ENCODE measurements around the gene ATOH8.

Gene ATOH8

DNA sequence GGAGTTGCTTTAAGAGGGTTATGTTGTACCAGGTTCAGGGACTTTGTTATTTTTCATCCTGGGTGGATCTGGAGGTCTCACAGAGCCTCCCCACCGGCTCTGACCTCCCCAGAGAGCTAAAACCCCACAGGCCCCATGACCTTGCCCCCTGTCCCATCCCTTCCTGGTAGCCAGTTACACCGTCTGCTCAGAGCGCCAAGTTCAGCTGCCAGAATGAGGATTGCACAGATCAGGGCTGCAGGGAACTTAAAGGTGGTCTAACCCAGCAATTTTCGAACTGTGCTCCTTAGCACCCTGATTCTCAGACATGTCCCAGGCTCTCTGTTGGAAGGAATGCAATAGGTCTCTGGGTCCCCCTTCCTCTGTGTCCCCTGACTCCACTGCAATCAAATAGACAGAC is 32.1 kb downstream of the ATOH8 start:
- Histone ChIP-seq H3K27ac (ENCODE audit: low read length) (no peak overlapping the region), H3K4me1 (ENCODE audit: control insufficient read depth in 1 of 2, insufficient read depth in 2 of 2, low read length in 2 of 2) (peaks cover 5 to 22% of the 10 kb centered on the region in 2 donors), H3K36me3 (ENCODE audit: control insufficient read depth in 1 of 2, insufficient read depth in 2 of 2, low read length in 2 of 2) (no peaks in the 10 kb centered on the region)

DNA sequence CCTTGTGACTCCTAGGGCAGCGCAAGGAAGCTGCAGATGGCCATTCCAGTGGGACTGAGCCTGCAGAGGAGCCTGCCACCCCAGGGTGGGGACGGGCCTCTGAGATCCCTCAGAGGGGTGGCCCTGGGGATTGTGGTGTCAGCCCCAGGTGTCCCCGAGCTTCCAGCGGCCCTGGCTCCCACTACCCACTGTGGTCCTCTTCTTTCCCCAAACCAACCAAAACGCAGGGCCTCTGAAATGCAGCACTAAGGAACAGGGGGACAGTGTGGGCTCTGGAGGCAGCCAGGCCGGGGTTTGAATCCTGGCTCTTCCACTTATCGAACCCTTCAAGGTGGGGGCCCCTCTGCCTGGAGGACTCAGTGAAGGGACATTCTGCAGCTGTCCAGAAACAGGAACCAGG is 32.7 kb downstream of the ATOH8 start:
- Histone ChIP-seq H3K9me3 (ENCODE audit: control insufficient read depth in 1 of 2, low read length in 2 of 2) (no peaks in the 10 kb centered on the region), H3K27me3 (ENCODE audit: low read depth, low read length) (no peaks in the 10 kb centered on the region), H3K4me1 (ENCODE audit: control insufficient read depth in 1 of 2, insufficient read depth in 2 of 2, low read length in 2 of 2) (peaks cover 5 to 22% of the 10 kb centered on the region in 2 donors), H3K4me3 (ENCODE audit: low read depth in 1 of 2, low read length in 2 of 2) (no peak overlapping the region), H3K27ac (ENCODE audit: low read length) (no peak overlapping the region), H3K36me3 (ENCODE audit: control insufficient read depth in 1 of 2, insufficient read depth in 2 of 2, low read length in 2 of 2) (no peaks in the 10 kb centered on the region)

More for the DNA sequence above, 32.1 kb downstream of the ATOH8 start:
- no peak overlapping the region for H3K4me3 ChIP-seq (ENCODE audit: low read depth in 1 of 2, low read length in 2 of 2)
- no peaks in the 10 kb centered on the region for H3K27me3 ChIP-seq (ENCODE audit: low read depth, low read length)
- H3K9me3 ChIP-seq (ENCODE audit: control insufficient read depth in 1 of 2, low read length in 2 of 2) = no peaks in the 10 kb centered on the region

DNA sequence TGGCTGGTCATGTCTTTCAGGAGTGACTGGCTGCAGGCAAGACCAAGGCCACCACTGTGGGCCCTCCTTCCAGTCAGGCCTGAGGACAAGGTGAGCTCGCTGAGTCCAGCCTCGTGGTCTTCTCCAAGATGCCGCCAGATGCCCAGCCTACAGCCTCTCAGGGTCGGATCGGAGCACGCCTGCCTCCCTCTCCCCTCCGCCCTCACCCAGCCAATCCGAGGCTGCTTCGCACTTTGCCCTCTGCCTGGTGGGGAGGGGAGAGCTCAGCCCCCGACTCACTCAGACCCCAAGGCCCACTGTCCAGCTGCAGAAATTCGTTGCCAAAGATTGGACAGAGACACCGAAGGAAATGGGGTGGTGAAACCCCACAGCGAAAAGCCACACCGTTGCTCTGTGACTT is 33.1 kb downstream of the ATOH8 start:
- Histone ChIP-seq H3K4me1 (ENCODE audit: control insufficient read depth in 1 of 2, insufficient read depth in 2 of 2, low read length in 2 of 2) (peaks cover 5 to 22% of the 10 kb centered on the region in 2 donors), H3K27me3 (ENCODE audit: low read depth, low read length) (no peaks in the 10 kb centered on the region), H3K9me3 (ENCODE audit: control insufficient read depth in 1 of 2, low read length in 2 of 2) (no peaks in the 10 kb centered on the region), H3K36me3 (ENCODE audit: control insufficient read depth in 1 of 2, insufficient read depth in 2 of 2, low read length in 2 of 2) (no peaks in the 10 kb centered on the region), H3K27ac (ENCODE audit: low read length) (no peak overlapping the region), H3K4me3 (ENCODE audit: low read depth in 1 of 2, low read length in 2 of 2) (no peak overlapping the region)

DNA sequence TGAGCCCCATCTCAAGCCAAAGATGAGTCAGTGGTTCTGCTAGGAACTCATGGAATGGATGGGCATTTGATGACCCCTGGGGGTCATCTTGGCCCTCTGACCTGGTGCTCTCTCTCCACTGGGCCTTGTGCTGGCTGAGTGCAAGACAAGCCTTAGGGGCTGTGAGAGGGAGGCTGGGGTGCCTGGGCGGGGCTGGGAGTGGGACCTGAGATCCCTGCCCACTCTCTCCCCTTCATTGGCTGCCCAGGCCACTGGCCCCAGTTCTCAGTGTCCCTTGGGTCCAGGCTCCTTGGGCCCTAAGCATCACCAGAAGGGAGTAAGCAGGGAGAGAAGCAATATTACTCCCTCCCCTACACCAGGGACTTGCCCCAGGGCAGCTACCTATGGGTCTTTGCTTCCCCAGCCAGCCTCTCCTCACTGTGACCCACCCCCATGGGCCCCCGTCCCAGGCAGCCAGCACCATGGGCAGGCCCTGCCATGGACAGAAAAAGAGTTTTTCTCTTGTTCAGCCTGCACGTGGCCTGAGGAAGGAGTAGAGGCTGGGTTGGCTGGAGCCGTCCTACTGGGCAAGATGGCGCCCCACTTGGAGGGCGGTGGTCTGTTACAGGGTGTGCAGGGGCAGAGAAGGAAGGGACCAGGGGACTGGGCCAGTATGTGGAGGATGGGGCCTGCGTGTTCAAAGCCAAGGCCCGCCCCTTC is 33.6 kb downstream of the ATOH8 start:
- no peaks in the 10 kb centered on the region for H3K27me3 ChIP-seq (ENCODE audit: low read depth, low read length)
- no peak overlapping the region for H3K4me3 ChIP-seq (ENCODE audit: low read depth in 1 of 2, low read length in 2 of 2)
- no peak overlapping the region for H3K27ac ChIP-seq (ENCODE audit: low read length)
- no peaks in the 10 kb centered on the region for H3K9me3 ChIP-seq (ENCODE audit: control insufficient read depth in 1 of 2, low read length in 2 of 2)
- H3K36me3 ChIP-seq (ENCODE audit: control insufficient read depth in 1 of 2, insufficient read depth in 2 of 2, low read length in 2 of 2) = no peaks in the 10 kb centered on the region
- peaks cover 7 to 26% of the 10 kb centered on the region in 2 donors for H3K4me1 ChIP-seq (ENCODE audit: control insufficient read depth in 1 of 2, insufficient read depth in 2 of 2, low read length in 2 of 2)

DNA sequence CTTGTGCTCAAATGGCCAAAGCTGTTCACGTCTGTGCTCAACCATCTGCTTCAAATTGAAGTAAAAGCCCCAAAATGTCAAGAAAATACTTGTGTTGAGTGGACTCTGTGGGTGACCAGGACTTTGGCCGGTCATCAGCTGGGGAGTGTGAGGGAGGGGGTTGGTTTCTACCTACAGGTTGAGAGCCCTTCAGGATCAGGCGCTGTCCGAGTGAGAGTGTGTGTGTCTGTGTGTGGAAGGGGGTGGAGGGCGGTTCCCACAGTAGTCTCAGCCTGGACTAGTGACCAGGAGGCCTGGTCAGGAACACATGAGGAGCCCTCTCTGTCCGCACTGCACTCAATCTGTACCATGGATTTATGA is 34.2 kb downstream of the ATOH8 start:
- no peaks in the 10 kb centered on the region for H3K9me3 ChIP-seq (ENCODE audit: control insufficient read depth in 1 of 2, low read length in 2 of 2)

DNA sequence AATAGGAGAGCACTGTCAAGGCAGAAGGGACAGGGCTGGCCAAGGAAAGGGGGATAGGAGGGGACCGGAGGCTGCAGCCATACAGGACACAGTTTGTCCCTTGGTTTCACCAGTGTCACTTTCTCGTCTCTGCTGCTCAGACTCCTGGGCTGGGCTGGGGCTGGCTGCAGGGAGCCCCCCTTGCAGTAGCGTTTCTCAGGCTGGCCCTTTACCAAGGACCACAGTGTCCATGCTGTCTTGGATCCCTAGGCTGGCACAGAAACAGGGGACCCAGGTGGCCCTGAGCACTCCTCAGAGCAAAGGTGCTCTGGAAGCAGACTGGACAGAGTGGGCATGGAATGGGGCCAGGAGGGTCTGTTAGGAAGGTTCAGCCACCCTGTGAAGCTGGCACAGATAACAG is 34.8 kb downstream of the ATOH8 start:
- Histone ChIP-seq H3K4me3 (ENCODE audit: low read depth in 1 of 2, low read length in 2 of 2) (no peak overlapping the region), H3K27ac (ENCODE audit: low read length) (no peak overlapping the region), H3K27me3 (ENCODE audit: low read depth, low read length) (no peaks in the 10 kb centered on the region), H3K4me1 (ENCODE audit: control insufficient read depth in 1 of 2, insufficient read depth in 2 of 2, low read length in 2 of 2) (peaks cover 9 to 37% of the 10 kb centered on the region in 2 donors), H3K36me3 (ENCODE audit: control insufficient read depth in 1 of 2, insufficient read depth in 2 of 2, low read length in 2 of 2) (no peaks in the 10 kb centered on the region), H3K9me3 (ENCODE audit: control insufficient read depth in 1 of 2, low read length in 2 of 2) (no peaks in the 10 kb centered on the region)

More for the DNA sequence above, 34.2 kb downstream of the ATOH8 start:
- Histone ChIP-seq H3K36me3 (ENCODE audit: control insufficient read depth in 1 of 2, insufficient read depth in 2 of 2, low read length in 2 of 2) (no peaks in the 10 kb centered on the region), H3K27ac (ENCODE audit: low read length) (no peak overlapping the region), H3K4me3 (ENCODE audit: low read depth in 1 of 2, low read length in 2 of 2) (no peak overlapping the region), H3K27me3 (ENCODE audit: low read depth, low read length) (no peaks in the 10 kb centered on the region), H3K4me1 (ENCODE audit: control insufficient read depth in 1 of 2, insufficient read depth in 2 of 2, low read length in 2 of 2) (peaks cover 9 to 32% of the 10 kb centered on the region in 2 donors)

DNA sequence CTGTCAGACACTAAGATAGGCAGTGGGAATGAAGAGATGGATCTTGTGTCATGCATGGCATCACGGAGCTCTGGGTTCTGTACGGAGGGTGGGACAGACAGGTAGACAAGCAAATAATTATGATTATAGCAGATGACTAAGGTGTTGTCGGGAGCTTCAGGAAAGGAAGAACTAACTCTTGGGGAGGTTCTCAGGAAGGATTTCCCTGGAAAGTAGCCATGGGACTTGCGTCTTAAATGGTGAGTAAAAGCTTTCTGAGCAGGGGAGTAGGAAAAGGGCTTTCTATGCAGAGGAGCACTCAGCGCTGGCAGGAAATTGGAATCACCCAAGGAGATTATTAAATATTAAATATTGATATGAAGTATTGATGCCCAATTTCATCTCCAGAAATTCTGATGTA is 35.5 kb downstream of the ATOH8 start:
- Histone ChIP-seq H3K27ac (ENCODE audit: low read length) (no peak overlapping the region), H3K4me1 (ENCODE audit: control insufficient read depth in 1 of 2, insufficient read depth in 2 of 2, low read length in 2 of 2) (peaks cover 9 to 37% of the 10 kb centered on the region in 2 donors), H3K27me3 (ENCODE audit: low read depth, low read length) (no peaks in the 10 kb centered on the region), H3K9me3 (ENCODE audit: control insufficient read depth in 1 of 2, low read length in 2 of 2) (no peaks in the 10 kb centered on the region), H3K4me3 (ENCODE audit: low read depth in 1 of 2, low read length in 2 of 2) (no peak overlapping the region), H3K36me3 (ENCODE audit: control insufficient read depth in 1 of 2, insufficient read depth in 2 of 2, low read length in 2 of 2) (no peaks in the 10 kb centered on the region)

DNA sequence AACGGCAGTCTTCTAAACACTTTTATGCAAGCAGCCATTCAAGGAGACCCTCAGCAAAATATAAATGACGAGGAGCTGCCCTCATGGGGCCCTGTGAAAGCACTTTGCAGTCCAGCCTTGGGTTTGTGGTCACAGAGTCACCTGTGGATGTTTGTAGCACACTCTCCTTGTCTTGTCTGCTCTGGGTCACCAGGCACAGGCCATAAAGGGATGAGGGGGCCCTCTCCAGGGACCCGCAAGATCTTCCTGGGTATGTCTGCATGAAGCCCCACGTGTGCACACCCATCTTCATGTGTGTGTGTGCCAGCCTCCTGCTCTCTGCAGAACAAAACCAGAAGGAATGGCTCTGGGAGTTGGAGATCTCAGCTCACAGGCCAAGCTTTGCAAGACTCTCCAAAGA is 36.2 kb downstream of the ATOH8 start:
- H3K9me3 ChIP-seq (ENCODE audit: control insufficient read depth in 1 of 2, low read length in 2 of 2) = no peaks in the 10 kb centered on the region
- no peak overlapping the region for H3K4me3 ChIP-seq (ENCODE audit: low read depth in 1 of 2, low read length in 2 of 2)
- H3K27me3 ChIP-seq (ENCODE audit: low read depth, low read length) = no peaks in the 10 kb centered on the region
- H3K4me1 ChIP-seq (ENCODE audit: control insufficient read depth in 1 of 2, insufficient read depth in 2 of 2, low read length in 2 of 2) = peaks cover 9 to 39% of the 10 kb centered on the region in 2 donors
- no peaks in the 10 kb centered on the region for H3K36me3 ChIP-seq (ENCODE audit: control insufficient read depth in 1 of 2, insufficient read depth in 2 of 2, low read length in 2 of 2)
- no peak overlapping the region for H3K27ac ChIP-seq (ENCODE audit: low read length)

DNA sequence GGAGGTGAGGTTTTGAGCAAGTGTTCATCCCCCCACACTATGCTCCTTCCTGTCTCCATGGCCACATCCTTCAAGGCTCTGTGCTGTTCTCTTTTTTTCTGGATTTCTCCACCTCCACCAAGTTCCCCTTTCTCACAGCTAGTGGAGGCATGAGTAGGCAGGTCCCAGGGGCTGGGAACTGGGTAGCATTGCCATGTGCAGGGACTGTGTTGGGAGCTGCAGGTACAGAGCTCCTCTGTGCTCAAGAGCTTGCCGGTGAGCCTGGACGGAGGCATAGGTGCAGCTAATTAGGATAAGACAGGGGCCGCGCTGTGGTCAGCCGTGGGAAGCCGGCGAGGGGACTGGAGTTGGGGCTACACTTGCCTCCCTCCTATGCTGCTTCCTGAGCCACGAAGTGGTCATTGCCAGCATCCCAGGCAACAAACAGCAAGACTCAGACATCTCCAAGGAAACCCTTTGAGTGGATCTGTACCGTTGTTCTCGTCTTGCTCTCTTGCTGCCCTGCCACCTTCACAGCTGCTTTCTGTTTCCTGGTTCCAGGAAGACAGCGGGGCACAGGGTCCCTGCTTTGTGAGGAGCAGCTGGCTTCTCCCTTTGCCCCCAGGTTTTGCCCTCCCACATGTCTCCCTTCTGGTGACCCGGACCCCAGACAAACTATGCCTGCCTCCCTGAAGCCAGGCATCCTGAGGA is 36.9 kb downstream of the ATOH8 start:
- Histone ChIP-seq H3K9me3 (ENCODE audit: control insufficient read depth in 1 of 2, low read length in 2 of 2) (no peaks in the 10 kb centered on the region), H3K27ac (ENCODE audit: low read length) (no peak overlapping the region), H3K4me3 (ENCODE audit: low read depth in 1 of 2, low read length in 2 of 2) (no peak overlapping the region), H3K27me3 (ENCODE audit: low read depth, low read length) (no peaks in the 10 kb centered on the region), H3K4me1 (ENCODE audit: control insufficient read depth in 1 of 2, insufficient read depth in 2 of 2, low read length in 2 of 2) (peaks cover 9 to 39% of the 10 kb centered on the region in 2 donors), H3K36me3 (ENCODE audit: control insufficient read depth in 1 of 2, insufficient read depth in 2 of 2, low read length in 2 of 2) (no peaks in the 10 kb centered on the region)

DNA sequence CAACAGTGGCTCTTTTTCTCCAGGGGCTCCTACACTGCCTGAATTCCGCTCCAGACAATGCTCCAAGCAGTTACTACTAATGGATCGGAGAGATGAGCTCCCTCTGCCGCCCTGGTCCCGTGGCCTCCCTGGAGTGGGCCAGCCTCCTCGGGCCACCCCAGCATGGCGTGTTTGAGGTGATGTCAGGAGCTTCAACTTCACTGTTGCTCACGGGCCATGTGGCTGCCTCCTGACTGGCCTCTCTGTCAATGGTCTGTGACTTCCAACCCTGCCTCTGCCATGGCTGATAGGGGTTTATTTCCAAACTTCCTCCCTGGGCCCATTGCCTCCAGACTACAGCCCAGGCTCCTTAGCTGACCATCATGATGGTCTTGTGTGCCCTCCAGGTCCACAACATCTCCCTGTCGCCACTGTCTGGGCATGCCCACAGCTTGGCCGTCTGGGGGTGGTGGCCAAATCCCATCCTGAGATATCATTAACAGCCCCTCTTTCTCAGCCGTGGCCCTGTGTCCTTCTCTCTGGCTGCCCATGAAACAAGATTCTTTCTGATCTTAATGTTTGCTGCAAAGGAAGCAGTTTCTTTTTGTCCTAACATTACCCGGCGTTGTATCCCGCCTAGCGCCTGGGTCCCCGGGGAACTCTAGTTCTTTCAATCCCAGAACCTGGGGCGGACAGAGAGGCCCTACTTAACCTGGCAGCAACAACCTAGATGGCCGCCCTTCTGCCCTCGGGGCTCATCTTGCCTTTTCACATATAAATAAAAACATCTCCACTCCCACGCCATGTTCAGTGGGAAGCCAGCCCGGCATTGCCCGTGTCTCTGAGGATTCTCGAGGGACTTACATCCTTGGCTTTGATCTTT is 38.1 kb downstream of the ATOH8 start:
- Histone ChIP-seq H3K4me1 (ENCODE audit: control insufficient read depth in 1 of 2, insufficient read depth in 2 of 2, low read length in 2 of 2) (peaks cover 3 to 39% of the 10 kb centered on the region in 2 donors), H3K4me3 (ENCODE audit: low read depth in 1 of 2, low read length in 2 of 2) (no peak overlapping the region), H3K27ac (ENCODE audit: low read length) (no peak overlapping the region), H3K9me3 (ENCODE audit: control insufficient read depth in 1 of 2, low read length in 2 of 2) (no peaks in the 10 kb centered on the region), H3K36me3 (ENCODE audit: control insufficient read depth in 1 of 2, insufficient read depth in 2 of 2, low read length in 2 of 2) (no peaks in the 10 kb centered on the region), H3K27me3 (ENCODE audit: low read depth, low read length) (no peaks in the 10 kb centered on the region)

DNA sequence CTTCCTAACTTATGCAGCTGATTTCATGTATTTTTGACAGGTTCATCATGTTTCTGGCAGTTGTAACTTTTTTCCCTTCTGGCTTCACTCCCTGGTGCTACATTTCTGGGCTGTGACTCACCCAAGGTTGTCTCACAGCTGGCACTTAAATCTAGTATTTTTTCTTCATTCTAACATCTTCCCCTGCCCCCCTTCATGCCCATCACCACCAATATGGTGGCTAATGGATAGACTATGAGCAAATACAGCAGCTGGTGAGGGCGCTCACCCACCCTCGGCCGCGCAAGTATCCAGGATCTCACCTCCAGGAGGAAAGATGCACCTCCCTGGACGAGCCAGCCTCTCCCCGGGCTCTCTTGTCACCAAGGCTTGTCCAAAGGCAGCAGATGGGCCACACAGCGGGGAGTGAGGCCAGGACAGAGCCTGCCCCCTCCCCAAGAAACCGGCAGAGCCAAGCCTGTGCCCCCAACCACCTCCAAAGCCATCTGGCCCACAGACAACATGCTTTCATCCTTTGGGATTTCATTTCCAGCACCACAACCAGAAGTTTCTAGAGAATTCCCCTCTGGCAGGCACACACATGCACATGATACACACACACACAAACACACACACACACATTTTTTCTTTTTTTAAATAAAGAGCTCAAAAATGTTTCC is 39.1 kb downstream of the ATOH8 start:
- H3K4me1 ChIP-seq (ENCODE audit: control insufficient read depth in 1 of 2, insufficient read depth in 2 of 2, low read length in 2 of 2) = peaks cover 3 to 43% of the 10 kb centered on the region in 2 donors
- H3K36me3 ChIP-seq (ENCODE audit: control insufficient read depth in 1 of 2, insufficient read depth in 2 of 2, low read length in 2 of 2) = no peaks in the 10 kb centered on the region
- H3K27ac ChIP-seq (ENCODE audit: low read length) = no peak overlapping the region

More for the DNA sequence above, 39.1 kb downstream of the ATOH8 start:
- Histone ChIP-seq H3K4me3 (ENCODE audit: low read depth in 1 of 2, low read length in 2 of 2) (no peak overlapping the region), H3K27me3 (ENCODE audit: low read depth, low read length) (no peaks in the 10 kb centered on the region), H3K9me3 (ENCODE audit: control insufficient read depth in 1 of 2, low read length in 2 of 2) (no peaks in the 10 kb centered on the region)

Measured in muscle layer of duodenum (tissue), 2 donors.